ENCODE data around the gene SETD2.
"Not testable (repeated sequence)": the region's sequence is repeated elsewhere in the genome, so short reads cannot be mapped to it uniquely, and the experiment has no call there.

Gene SETD2

GRCh38 chr3:47145272-47145671, 18.6 kb downstream of the SETD2 start:
- DNase-seq = no peak

GRCh38 chr3:47143068-47143467, 20.8 kb downstream of the SETD2 start:
- no peak for DNase-seq

GRCh38 chr3:47142536-47142935, 21.4 kb downstream of the SETD2 start:
- DNase-seq = not testable (repeated sequence)

DNA sequence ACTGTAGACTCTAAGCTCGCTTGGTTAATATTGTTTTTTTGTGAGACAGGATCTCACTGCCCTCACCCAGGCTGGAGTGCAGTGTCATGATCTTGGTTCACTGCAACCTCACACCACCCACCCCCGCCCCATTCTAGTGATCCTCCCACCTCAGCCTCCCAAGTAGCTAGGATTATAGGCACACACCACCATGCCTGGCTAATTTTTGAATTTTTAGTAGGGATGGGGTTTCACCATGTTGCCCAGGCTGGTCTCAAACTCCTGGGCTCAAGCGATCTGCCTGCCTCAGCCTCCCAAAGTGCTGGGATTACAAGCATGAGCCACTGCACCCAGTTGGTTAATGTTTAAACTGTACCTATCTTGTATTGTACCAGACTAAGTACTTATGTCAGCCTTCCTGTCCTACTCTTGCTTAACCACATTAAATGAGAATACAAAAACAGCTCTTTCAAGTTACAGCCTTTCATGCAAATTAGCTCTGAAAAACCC, 22.9 kb downstream of the SETD2 start:
- not testable (repeated sequence) for DNase-seq

DNA sequence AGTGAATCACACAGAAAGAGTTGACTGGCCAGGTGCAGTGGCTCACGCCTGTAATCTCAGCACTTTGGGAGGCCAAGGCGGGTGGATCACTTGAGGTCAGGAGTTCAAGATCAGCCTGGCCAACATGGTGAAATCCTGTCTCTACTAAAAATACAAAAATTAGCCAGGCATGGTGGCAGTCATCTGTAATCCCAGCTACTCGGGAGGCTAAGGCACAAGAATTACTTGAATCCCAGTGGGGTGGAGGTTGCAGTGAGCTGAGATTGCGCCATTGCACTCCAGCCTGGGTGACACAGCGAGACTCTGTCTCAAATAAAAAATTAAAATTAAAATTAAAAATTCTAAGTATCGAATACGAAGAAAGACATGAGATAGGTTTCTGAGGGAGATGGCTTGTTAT, 23.4 kb downstream of the SETD2 start:
- DNase-seq = not testable (repeated sequence)

- DNase-seq = no peak
Observed at GRCh38 chr3:47134311-47134710, 29.6 kb downstream of the SETD2 start.

GRCh38 chr3:47133641-47134040, 30.3 kb downstream of the SETD2 start:
- no peak for DNase-seq

GRCh38 chr3:47130557-47130956, 33.4 kb downstream of the SETD2 start:
- no peak for DNase-seq

DNA sequence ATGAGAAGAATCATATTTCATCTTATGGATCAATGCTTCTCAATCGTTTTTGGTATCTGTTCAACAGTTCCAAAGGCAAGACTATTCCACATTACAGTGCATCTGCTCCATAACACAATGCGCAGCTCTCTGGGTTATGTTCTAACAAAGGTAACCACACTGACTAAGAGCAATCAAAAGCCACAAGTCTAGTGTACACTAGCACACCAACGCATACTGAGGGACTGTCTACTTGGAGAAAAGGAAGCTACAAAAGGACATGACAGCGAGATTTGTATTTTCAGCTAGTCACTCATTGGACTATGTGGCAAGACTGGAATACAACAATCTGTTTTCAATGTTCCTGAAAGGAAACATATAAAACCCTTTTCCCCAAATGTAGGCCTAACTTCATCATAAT, 35.8 kb downstream of the SETD2 start:
- DNase-seq = no peak

DNA sequence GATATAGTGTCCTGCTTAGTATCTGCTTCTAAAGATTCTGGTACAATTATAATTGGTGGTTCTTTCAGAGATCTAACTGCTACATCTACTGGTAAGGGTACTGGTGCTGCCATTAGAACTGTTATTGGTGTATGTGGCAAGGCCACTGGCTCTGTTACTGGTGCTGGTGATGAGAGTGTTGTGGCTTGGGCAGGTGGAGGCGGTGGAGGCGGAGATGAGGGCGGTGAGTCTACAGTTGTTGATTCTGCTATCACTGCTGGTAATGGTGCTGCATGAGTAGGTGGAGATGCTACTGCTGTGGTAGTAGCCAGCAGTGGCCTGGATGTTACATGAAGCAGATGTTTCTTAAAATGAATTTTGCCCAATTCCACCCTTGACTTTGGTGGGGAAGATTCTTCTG, 40.1 kb downstream of the SETD2 start:
- DNase-seq = no peak

- no peak for DNase-seq
Observed at GRCh38 chr3:47121409-47121808, 42.5 kb downstream of the SETD2 start.

- DNase-seq = no peak
Observed at GRCh38 chr3:47120138-47120537, 43.8 kb downstream of the SETD2 start.

- not testable (repeated sequence) for DNase-seq
Observed at GRCh38 chr3:47119387-47119786, 44.5 kb downstream of the SETD2 start.

DNA sequence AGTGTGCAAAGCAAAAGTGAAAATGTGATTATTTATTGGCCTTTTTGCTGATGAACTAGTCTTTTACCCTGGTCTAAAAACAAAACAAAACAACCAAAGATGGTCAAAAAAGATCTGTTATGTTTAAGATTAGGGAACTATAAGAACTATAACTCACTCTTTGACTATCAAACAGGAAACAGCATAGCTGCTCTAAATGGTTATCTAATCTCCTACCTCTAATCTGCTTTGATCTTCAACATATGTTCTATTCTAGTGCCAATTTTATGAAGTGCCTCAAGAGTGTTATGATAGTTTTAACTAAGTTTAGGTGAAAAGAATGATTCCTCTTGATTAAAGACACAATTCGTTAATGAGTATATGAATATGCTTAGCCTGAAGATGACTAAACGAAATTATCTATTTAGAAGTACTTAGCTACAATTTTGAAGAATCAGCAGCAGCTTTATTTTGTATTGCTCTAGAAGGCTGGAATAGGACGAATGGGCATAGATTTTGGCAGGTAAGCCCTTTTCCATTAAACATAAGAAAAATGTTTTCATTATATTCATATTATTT, 46.0 kb downstream of the SETD2 start:
- no peak for DNase-seq

- not testable (repeated sequence) for DNase-seq
Observed at GRCh38 chr3:47115524-47115923, 48.4 kb downstream of the SETD2 start.

DNA sequence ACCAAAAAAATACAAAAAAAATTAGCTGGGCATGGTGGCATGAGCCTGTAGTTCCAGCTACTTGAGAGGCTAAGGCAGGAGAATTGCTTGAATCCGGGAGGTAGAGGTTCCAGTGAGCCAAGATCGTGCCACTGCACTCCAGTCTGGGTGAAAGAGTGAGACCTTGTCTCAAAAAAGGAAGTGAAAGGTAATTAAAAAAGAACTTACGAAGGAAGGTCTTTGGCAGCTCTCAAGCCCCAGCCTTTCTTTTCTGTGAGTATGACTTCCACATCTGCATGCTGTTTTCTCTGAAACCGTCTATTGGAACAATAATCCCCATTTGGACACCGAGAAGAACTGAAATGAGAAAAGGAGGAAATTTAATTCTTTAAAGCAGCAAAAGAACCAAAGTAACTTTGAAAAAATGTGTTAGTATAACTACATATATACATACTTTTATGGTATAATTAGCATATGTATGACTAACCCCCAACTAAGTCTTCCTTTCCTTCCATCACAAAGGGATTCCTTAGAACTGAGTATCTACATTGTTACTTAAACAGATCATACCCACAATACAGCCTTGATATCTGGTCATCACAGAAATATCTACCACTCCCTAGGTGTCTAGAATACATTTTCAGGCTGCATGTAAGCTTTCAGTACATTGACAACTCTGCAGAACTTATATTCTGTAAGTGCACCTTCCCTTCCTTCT, 50.1 kb downstream of the SETD2 start:
- no peak for DNase-seq

- no peak for DNase-seq
Observed at GRCh38 chr3:47112997-47113396, 50.9 kb downstream of the SETD2 start.

DNA sequence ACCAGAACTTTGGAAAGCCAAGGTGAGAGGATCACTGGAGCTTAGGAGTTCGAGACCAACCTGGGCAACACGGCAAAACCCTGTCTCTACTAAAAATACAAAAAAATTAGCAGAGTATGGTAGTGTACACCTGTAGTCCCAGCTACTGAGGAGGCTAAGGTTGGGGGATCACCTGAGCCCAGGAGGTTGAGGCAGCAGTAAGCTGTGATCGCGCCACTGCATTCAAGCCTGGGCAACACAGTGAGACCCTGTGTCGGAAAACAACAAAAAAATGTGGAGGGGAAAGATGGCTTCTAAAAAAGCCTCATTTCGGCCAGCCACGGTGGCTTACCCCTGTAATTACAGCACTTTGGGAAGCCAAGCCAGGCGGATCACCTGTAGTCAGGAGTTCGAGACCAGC, 54.5 kb downstream of the SETD2 start:
- DNase-seq = no peak

GRCh38 chr3:47108546-47108945, 55.4 kb downstream of the SETD2 start:
- no peak for DNase-seq

DNA sequence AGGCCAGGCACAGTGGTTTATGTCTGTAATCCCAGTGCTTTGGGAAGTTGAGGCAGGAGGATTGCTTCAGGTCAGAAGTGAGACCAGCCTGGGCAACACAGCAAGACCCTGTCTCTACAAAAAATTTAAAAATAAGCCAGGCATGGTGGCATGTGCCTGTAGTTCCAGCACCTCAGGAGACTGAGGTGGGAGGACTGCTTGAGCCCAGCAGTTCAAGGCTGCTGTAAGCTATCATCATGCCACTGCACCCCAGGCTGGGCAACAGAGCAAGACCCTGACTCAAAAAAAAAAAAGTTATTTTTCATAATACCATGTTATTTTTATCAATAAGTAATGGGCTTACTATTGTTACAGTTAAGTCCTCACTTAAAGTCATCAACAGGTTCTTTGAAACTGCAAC, 59.7 kb downstream of the SETD2 start:
- no peak for DNase-seq

GRCh38 chr3:47103619-47104018, 60.3 kb downstream of the SETD2 start:
- DNase-seq = no peak

DNA sequence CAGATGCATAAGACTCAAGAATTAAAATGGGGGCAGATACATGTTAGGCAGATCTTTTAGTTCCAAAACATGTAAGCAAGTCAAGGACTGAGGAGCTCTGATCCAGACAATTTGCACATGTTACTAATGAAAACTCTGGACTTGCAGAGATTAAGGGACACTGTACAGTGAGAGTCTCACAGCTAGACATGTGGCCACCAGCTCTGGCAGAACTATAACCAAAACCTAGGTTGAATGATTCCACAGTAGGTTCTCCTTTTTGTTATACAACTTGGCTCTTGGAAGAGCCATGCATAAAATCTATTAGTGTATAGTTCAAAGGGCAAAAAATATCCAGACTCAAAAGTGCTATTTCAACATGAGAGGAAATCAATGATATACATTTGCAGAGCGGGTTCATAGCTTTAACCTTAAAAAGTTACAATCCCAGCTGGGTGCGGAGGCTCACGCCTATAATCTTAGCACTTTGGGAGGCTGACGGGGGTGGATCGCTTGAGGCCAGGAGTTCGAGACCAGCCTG, 61.8 kb downstream of the SETD2 start:
- DNase-seq = no peak

GRCh38 chr3:47098910-47099309, 65.0 kb downstream of the SETD2 start:
- no peak for DNase-seq

- no peak for DNase-seq
Observed at GRCh38 chr3:47097864-47098263, 66.0 kb downstream of the SETD2 start.

DNA sequence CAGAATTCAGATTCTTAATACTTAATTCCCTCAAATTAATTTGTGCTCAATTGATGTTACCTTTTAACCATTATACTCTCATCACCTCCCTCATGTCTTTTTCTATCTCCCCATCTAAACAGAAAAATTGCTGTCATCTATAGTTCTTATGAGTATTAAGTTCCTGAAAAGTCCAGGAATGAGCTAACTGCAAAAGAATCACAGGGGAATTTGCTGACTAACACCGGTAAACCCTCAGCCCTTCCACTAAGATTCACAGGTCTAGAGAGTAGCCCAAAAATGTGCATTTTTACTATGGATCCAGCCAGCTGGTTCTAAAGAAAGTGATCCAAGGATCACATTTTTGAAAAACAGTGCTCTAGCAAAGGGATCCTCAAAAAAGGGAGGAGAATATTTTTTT, 67.0 kb downstream of the SETD2 start:
- no peak for DNase-seq

Data from activated naive CD4-positive, alpha-beta T cell (primary cell).